ENCODE results near the gene FAM107B.

The FAM107B gene

DNA sequence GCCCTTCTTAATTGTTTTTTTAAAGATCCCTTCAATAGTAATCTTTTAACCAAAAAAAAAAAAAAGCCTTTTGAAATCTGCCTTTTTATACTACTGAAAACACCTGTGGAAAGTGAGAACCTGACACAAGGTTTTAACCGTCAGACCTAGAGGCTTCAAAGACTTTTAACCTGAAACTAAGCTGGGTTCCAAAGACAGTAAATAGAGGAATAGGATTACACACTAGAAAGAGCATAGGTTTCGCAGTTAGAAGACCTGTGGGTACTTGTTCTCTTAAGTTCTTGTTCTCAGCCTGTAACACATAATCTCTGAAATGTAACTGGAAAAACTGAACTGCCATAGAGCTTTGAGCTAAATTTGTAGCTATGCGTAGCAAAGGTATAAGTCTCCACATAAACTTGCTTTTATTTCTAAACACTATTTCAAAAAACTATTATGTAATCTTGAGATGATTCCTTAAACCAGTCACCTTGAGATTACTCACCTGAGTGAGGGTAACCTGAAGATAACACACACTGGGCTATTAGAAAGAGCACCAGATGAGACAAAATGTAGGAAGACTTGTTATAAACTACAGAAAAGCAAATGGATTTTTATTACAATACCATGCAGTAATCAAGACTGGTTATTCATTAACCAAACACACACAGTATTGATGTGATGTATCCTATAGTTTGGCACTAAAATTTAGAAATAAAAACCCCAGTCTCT is 247.4 kb downstream of the FAM107B start:
- H3K9ac ChIP-seq (ENCODE audit: low read depth, low read length) = no peak overlapping the region
- H3K36me3 ChIP-seq (ENCODE audit: insufficient read depth, low read length) = peaks cover 15% of the 10 kb centered on the region; the same call in 1 of the 2 replicates
- H3K4me3 ChIP-seq (ENCODE audit: low read length) = no peak overlapping the region
- 97% methylated on average over 3 of the region's 3 CpGs for WGBS
- no peaks in the 10 kb centered on the region for H3K27me3 ChIP-seq (ENCODE audit: insufficient read depth, low read length)
- H3K27ac ChIP-seq (ENCODE audit: low read depth, low read length) = no peak overlapping the region
- H3K9me3 ChIP-seq (ENCODE audit: insufficient read depth, low read depth, low read length) = no peaks in the 10 kb centered on the region
- H3K4me1 ChIP-seq (ENCODE audit: insufficient read depth, low read length) = no peaks in the 10 kb centered on the region

DNA sequence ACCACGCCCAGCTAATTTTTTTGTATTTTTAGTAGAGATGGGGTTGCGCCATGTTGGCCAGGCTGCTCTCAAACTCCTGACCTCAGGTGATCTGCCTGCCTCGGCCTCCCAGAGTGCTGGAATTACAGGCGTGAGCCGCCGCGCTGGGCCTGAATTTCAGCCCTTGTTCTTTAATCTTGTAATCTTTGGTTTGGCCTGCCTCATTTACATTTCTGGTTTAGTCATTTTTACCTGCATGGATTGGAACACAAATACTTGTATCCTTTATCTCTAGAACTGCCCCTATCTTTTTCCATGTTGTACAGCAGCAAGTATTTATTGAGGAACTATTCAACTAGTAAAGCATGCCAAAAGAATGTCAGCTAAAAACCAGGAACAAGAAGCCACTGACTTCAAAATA is 248.4 kb downstream of the FAM107B start:
- WGBS = 95% methylated on average over 7 of the region's 7 CpGs
- no peaks in the 10 kb centered on the region for H3K27me3 ChIP-seq (ENCODE audit: insufficient read depth, low read length)
- peaks cover 18% of the 10 kb centered on the region; the same call in 1 of the 2 replicates for H3K36me3 ChIP-seq (ENCODE audit: insufficient read depth, low read length)
- no peaks in the 10 kb centered on the region for H3K9me3 ChIP-seq (ENCODE audit: insufficient read depth, low read depth, low read length)
- no peak overlapping the region for H3K27ac ChIP-seq (ENCODE audit: low read depth, low read length)
- H3K4me1 ChIP-seq (ENCODE audit: insufficient read depth, low read length) = no peaks in the 10 kb centered on the region
- no peak overlapping the region for H3K9ac ChIP-seq (ENCODE audit: low read depth, low read length)
- H3K4me3 ChIP-seq (ENCODE audit: low read length) = no peak overlapping the region

DNA sequence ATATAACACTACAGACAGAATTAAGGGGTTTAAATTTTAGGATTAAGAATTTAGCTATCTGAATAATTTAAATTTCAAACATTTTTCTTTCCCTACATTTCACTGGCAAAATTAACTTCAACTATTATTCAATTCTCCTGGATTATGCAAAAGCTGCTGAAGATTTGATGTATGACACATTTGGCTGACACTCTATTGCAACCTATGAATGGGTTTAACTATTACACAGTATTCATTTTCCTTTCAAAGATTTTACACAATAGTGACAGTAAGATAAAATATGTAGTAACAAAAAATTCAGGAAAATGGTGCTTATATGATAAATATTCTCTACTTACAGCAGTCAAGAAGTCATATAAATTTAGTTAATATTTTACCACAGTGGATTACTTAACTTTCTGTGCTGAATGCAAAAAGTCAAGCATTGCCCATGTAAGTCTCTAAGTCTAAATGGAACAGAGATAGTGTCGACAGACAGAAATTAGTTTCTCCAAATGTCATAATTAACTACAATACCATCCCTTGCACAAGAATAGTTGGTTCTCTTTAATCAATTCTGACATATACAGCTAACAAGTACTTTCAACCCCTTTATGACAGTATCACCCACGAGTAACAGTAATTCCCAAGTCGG is 249.9 kb downstream of the FAM107B start:
- no peak overlapping the region for H3K9ac ChIP-seq (ENCODE audit: low read depth, low read length)
- H3K4me1 ChIP-seq (ENCODE audit: insufficient read depth, low read length) = no peaks in the 10 kb centered on the region
- 92% methylated on average over 3 of the region's 3 CpGs for WGBS
- no peak overlapping the region for H3K27ac ChIP-seq (ENCODE audit: low read depth, low read length)
- no peaks in the 10 kb centered on the region for H3K9me3 ChIP-seq (ENCODE audit: insufficient read depth, low read depth, low read length)
- H3K36me3 ChIP-seq (ENCODE audit: insufficient read depth, low read length) = peaks cover 23% of the 10 kb centered on the region; the same call in 1 of the 2 replicates
- H3K4me3 ChIP-seq (ENCODE audit: low read length) = no peak overlapping the region
- H3K27me3 ChIP-seq (ENCODE audit: insufficient read depth, low read length) = no peaks in the 10 kb centered on the region

DNA sequence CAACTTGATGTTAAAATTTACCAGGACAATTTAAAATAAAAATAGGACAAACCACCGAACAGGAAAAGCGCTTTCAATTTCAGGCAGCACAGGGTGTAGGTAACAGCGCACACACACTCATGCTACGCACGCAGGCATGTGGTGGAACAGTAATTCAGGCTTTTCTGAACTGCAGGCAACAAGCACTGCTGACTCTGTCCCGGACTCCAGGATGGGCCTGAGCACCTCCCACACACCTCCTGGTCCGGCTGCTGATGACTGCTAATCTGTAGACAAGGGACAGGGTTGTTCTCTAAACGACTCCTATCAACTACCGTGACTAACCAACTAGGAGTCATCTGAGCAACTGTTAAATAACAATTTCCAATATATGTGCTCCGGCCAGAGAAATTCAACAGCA is 251.4 kb downstream of the FAM107B start:
- Histone ChIP-seq H3K27ac (ENCODE audit: low read depth, low read length) (no peak overlapping the region), H3K4me3 (ENCODE audit: low read length) (no peak overlapping the region), H3K4me1 (ENCODE audit: insufficient read depth, low read length) (peaks cover 13% of the 10 kb centered on the region), H3K9me3 (ENCODE audit: insufficient read depth, low read depth, low read length) (no peaks in the 10 kb centered on the region), H3K9ac (ENCODE audit: low read depth, low read length) (no peak overlapping the region), H3K27me3 (ENCODE audit: insufficient read depth, low read length) (no peaks in the 10 kb centered on the region), H3K36me3 (ENCODE audit: insufficient read depth, low read length) (peaks cover 15% of the 10 kb centered on the region; the same call in 1 of the 2 replicates)
- WGBS = 92% methylated on average over 10 of the region's 10 CpGs

DNA sequence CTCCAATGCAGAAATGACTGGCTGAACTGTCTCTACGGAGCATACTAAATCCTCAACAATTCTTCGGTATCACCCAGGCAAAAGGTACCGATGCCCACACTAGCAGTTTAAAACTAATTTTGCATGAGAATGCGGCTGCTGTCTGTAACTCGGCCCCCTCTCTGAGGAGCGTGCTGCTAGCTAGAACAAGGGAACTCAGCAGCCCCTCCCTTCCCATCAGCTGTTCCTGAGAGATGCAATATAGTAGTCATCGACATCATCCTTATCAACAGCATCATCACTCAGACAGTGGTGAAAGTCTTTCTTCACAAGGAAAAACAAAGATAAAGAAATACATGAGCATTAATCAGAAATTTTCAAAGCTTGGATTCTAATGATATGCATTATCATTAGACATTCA is 254.9 kb downstream of the FAM107B start:
- H3K36me3 ChIP-seq (ENCODE audit: insufficient read depth, low read length) = peaks cover 10% of the 10 kb centered on the region; the same call in 1 of the 2 replicates
- no peak overlapping the region for H3K4me3 ChIP-seq (ENCODE audit: low read length)
- 21% methylated on average over 7 of the region's 7 CpGs for WGBS
- peaks cover 13% of the 10 kb centered on the region for H3K4me1 ChIP-seq (ENCODE audit: insufficient read depth, low read length)
- H3K27ac ChIP-seq (ENCODE audit: low read depth, low read length) = no peak overlapping the region
- no peak overlapping the region for H3K9ac ChIP-seq (ENCODE audit: low read depth, low read length)
- no peaks in the 10 kb centered on the region for H3K9me3 ChIP-seq (ENCODE audit: insufficient read depth, low read depth, low read length)
- no peaks in the 10 kb centered on the region for H3K27me3 ChIP-seq (ENCODE audit: insufficient read depth, low read length)

DNA sequence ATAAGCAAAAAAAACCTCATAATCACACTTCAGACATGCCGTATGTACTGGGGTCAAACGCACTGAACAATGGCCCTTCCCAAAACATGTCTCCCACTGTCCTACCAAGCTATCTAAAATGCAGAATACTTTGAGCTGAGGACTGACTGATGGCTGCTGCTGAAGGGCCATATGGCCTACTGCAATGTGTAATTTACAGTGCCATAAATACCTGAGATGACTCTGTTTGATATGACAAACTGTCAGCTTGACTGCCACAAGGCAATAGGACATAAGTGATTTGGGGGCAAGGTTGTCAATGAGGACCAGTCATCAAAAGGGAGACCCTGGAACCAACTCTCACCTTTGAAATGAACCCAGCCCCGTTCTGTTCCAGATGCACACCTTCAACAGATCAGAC is 256.5 kb downstream of the FAM107B start:
- Histone ChIP-seq H3K9ac (ENCODE audit: low read depth, low read length) (no peak overlapping the region), H3K4me1 (ENCODE audit: insufficient read depth, low read length) (peaks cover 13% of the 10 kb centered on the region), H3K36me3 (ENCODE audit: insufficient read depth, low read length) (peaks cover 10% of the 10 kb centered on the region; the same call in 1 of the 2 replicates), H3K9me3 (ENCODE audit: insufficient read depth, low read depth, low read length) (no peaks in the 10 kb centered on the region), H3K4me3 (ENCODE audit: low read length) (no peak overlapping the region), H3K27ac (ENCODE audit: low read depth, low read length) (no peak overlapping the region), H3K27me3 (ENCODE audit: insufficient read depth, low read length) (no peaks in the 10 kb centered on the region)
- 98% methylated on average over 3 of the region's 3 CpGs for WGBS

DNA sequence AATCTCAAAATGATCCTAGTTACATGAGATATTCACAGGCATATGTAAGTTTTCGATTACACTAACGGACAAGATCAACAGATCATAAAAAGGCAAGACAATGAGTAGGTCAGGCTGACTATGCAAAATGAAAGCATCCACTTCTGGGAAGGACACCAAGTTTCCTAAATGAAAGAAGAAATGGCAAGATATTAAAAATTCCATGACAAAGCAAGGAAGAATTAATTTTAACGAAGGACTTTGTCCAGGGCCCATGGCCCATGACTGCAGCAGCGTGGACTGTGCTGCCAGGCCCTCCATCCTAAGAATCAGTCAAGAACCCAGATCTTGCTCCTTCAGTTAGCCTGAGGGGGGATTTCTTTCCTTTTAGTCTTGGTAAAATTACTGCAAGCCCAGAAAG is 261.6 kb downstream of the FAM107B start:
- WGBS = 91% methylated on average over 4 of the region's 4 CpGs
- Histone ChIP-seq H3K4me3 (ENCODE audit: low read length) (no peak overlapping the region), H3K9me3 (ENCODE audit: insufficient read depth, low read depth, low read length) (peaks cover 13% of the 10 kb centered on the region), H3K27ac (ENCODE audit: low read depth, low read length) (no peak overlapping the region), H3K27me3 (ENCODE audit: insufficient read depth, low read length) (no peaks in the 10 kb centered on the region), H3K36me3 (ENCODE audit: insufficient read depth, low read length) (peaks cover 3% of the 10 kb centered on the region; the same call in 1 of the 2 replicates), H3K4me1 (ENCODE audit: insufficient read depth, low read length) (no peaks in the 10 kb centered on the region), H3K9ac (ENCODE audit: low read depth, low read length) (no peak overlapping the region)

DNA sequence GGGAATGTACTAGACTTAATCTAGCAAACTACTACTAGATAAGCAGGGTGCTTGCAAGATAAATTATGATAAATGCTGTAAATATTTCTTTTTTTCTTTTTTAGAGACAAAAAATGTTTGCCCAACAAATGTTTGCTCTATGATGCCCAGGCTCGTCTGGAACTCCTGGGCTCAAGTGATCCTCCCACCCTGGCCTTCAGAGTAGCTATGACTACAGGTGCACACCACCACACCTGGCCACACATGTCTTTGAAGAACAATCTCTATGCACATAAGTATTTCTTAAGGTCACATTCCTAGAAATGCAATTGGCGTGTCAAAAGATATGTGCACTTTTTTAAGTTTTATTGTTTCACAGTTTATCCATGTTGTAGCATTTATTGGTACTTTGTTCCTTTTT is 264.4 kb downstream of the FAM107B start:
- Histone ChIP-seq H3K36me3 (ENCODE audit: insufficient read depth, low read length) (peaks cover 2% of the 10 kb centered on the region; the same call in 1 of the 2 replicates), H3K9me3 (ENCODE audit: insufficient read depth, low read depth, low read length) (peaks cover 13% of the 10 kb centered on the region), H3K27me3 (ENCODE audit: insufficient read depth, low read length) (no peaks in the 10 kb centered on the region), H3K4me1 (ENCODE audit: insufficient read depth, low read length) (no peaks in the 10 kb centered on the region), H3K9ac (ENCODE audit: low read depth, low read length) (no peak overlapping the region), H3K4me3 (ENCODE audit: low read length) (no peak overlapping the region), H3K27ac (ENCODE audit: low read depth, low read length) (no peak overlapping the region)
- 98% methylated on average over 2 of the region's 2 CpGs for WGBS

DNA sequence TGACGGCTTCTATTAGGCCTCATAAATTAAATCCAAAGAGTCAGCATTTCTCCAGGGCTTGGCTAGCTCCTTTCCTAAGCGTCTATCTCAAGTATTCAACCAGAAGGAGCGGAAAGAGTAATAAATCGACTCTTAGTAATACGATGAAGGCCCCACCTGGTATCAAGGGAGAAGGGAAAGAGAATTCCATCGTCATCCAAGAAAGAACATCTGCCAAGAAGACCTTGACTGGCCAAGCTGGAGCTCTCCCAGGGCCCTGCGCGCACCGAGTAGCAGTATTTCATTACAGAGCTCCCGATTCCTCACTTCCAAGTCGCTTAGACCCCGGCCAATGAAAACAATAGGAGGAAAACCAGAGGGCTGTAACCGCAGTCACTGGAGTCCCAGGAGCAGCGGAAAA is 266.0 kb downstream of the FAM107B start:
- Histone ChIP-seq H3K36me3 (ENCODE audit: insufficient read depth, low read length) (peaks cover 2% of the 10 kb centered on the region; the same call in 1 of the 2 replicates), H3K9ac (ENCODE audit: low read depth, low read length) (no peak overlapping the region), H3K27me3 (ENCODE audit: insufficient read depth, low read length) (no peaks in the 10 kb centered on the region), H3K27ac (ENCODE audit: low read depth, low read length) (no peak overlapping the region), H3K9me3 (ENCODE audit: insufficient read depth, low read depth, low read length) (peaks cover 13% of the 10 kb centered on the region), H3K4me1 (ENCODE audit: insufficient read depth, low read length) (no peaks in the 10 kb centered on the region), H3K4me3 (ENCODE audit: low read length) (no peak overlapping the region)
- WGBS = 93% methylated on average over 14 of the region's 14 CpGs

DNA sequence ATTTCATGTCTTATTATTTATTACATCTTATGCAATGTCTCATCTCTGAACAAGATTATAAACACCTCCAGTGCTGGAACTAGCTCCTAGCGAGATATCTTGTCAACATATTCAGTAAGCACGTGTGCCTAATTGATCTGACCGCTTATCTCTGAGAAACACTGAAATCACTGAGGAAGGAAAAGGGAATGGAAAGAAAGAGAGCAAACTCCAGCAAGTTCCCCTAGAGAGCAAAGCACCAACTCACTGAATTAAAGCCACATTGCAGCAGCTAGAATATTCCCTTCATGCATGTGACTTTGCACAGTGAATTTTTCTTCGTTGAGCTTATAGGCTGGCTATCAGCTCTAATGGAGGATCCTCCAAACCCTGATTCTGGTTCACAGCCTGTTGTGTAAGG is 266.9 kb downstream of the FAM107B start:
- Histone ChIP-seq H3K9me3 (ENCODE audit: insufficient read depth, low read depth, low read length) (peaks cover 13% of the 10 kb centered on the region), H3K9ac (ENCODE audit: low read depth, low read length) (no peak overlapping the region), H3K27ac (ENCODE audit: low read depth, low read length) (no peak overlapping the region), H3K36me3 (ENCODE audit: insufficient read depth, low read length) (peaks cover 2% of the 10 kb centered on the region; the same call in 1 of the 2 replicates), H3K4me3 (ENCODE audit: low read length) (no peak overlapping the region), H3K27me3 (ENCODE audit: insufficient read depth, low read length) (no peaks in the 10 kb centered on the region), H3K4me1 (ENCODE audit: insufficient read depth, low read length) (peaks cover 3% of the 10 kb centered on the region; the same call in 1 of the 2 replicates)
- 95% methylated on average over 4 of the region's 4 CpGs for WGBS

DNA sequence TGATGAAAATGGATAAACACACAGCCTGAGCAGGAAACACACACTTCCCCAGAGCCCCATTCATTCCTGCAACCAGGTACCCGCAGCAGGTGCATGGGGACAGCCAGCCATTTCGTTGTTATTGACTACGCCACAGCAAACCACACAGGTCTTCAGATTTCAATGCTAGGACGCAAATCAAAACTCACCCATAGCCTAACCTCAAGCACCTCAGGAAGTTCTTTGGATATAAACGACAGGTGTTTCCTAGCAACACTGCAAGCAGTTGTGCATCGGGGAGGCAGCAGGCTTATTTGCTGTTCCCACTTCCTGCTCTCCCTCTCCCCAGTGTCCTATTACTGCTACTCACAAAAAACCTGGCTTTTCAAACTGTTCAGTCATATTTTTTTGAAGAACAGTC is 267.5 kb downstream of the FAM107B start:
- peaks cover 2% of the 10 kb centered on the region; the same call in 1 of the 2 replicates for H3K36me3 ChIP-seq (ENCODE audit: insufficient read depth, low read length)
- 86% methylated on average over 6 of the region's 6 CpGs for WGBS
- no peak overlapping the region for H3K9ac ChIP-seq (ENCODE audit: low read depth, low read length)
- H3K9me3 ChIP-seq (ENCODE audit: insufficient read depth, low read depth, low read length) = peaks cover 13% of the 10 kb centered on the region
- no peak overlapping the region for H3K4me3 ChIP-seq (ENCODE audit: low read length)
- peaks cover 9% of the 10 kb centered on the region for H3K4me1 ChIP-seq (ENCODE audit: insufficient read depth, low read length)
- H3K27ac ChIP-seq (ENCODE audit: low read depth, low read length) = no peak overlapping the region
- no peaks in the 10 kb centered on the region for H3K27me3 ChIP-seq (ENCODE audit: insufficient read depth, low read length)
